Epidermal melanocyte (primary cell): ENCODE results near the gene CSPG4.

ENCODE experiments used
- DNase-seq: peaks from one replicate; pipeline ENCODE4 v3.0.0; 2011; ENCODE audit warnings: low spot score; ENCODE audit not compliant: insufficient read length

Gene CSPG4

DNA sequence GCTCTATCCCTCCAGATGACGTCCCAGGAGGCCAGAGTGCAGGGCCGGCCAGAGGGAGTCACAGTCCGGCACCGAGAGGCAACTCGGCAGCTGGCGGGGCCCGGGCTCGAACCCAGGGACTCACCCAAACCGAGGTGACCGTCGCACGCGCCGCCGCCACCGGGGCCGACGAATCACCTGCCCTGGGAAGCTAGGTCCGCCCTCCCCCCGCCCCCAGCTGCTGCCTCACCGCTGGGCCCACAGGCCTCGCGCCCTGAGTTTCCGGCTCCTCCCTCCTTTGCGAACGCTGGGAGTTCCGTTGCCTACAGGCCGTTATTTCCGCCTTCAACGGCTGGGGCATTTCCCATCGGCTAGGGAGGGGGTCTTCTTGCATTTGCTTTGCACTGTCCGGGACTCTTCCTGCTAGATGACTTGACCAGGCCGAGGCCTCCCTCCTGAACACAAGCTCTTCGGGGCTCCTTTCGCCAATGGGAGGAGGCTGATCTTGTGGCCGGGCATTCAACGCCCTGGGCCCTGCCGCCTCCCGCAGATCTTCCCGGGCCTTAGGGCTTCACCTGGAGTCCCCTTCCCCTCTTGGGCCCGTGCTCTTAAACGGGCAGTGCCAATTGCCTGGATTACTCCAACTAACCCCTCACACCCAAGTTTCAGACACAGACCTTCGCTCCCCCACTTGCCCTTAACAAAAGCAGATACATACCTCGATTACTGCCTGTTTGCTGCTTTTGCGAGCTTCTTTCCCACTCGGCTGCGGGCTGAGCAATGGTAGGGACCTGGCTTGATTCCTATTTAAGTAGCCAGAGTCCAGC is 86.9 kb downstream of the CSPG4 start, which contains the start of gene SNUPN:
SNUPN (minus strand) TSS at position 184 of the 806 bp plus-strand sequence. CDS start 4,674 bp downstream, outside the sequence.
- peak; percentile 95 for DNase-seq
